ENCODE data around the gene WDR38.

WDR38 gene

DNA sequence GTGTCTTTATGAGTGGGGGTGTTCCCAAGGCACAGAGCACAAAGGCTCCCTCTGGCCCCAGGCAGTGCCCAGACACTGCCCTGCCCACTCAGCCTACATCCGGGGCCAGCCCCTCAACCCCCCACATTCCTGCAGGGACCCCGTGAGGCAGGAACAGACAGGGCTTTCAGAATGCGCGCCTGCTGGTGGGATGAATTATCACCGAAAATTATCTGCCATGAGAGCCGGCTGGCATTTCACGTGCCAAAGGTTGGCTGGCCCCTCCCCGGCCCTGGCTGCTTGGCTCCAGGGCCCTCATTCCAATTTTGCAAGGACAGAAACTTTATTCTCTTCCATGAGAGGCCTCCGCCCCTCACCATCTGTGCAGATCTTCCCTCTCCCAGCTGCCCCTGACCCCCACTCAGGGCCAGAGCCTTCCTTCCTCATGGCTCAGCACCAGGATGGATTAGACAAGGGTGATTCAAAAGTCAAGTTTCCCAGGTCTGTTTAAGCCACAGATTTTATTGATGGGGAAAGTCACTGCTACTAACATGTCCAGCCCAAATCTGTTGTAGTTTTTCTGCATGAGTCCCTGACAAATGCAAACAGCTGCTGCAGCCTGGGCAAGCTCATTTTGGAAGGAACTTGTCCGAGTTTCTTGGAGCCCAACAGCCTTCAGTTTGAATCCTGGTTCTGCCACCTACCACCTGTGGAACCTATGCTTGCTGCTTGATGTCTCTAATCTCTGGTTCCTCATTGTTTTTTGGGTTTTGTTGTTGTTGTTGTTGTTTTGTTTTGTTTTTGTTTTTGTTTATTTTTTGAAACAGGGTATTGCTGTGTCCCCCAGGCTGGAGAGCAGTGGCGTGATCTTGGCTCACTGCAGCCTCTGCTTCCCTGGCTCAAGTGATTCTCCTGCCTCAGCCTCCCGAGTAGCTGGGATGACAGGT, 32.3 kb upstream of the WDR38 start:
- TF ChIP-seq, protein P1, sequence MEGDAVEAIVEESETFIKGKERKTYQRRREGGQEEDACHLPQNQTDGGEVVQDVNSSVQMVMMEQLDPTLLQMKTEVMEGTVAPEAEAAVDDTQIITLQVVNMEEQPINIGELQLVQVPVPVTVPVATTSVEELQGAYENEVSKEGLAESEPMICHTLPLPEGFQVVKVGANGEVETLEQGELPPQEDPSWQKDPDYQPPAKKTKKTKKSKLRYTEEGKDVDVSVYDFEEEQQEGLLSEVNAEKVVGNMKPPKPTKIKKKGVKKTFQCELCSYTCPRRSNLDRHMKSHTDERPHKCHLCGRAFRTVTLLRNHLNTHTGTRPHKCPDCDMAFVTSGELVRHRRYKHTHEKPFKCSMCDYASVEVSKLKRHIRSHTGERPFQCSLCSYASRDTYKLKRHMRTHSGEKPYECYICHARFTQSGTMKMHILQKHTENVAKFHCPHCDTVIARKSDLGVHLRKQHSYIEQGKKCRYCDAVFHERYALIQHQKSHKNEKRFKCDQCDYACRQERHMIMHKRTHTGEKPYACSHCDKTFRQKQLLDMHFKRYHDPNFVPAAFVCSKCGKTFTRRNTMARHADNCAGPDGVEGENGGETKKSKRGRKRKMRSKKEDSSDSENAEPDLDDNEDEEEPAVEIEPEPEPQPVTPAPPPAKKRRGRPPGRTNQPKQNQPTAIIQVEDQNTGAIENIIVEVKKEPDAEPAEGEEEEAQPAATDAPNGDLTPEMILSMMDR (conservative IDR thresholded peaks at IDR 0.05): no peak

DNA sequence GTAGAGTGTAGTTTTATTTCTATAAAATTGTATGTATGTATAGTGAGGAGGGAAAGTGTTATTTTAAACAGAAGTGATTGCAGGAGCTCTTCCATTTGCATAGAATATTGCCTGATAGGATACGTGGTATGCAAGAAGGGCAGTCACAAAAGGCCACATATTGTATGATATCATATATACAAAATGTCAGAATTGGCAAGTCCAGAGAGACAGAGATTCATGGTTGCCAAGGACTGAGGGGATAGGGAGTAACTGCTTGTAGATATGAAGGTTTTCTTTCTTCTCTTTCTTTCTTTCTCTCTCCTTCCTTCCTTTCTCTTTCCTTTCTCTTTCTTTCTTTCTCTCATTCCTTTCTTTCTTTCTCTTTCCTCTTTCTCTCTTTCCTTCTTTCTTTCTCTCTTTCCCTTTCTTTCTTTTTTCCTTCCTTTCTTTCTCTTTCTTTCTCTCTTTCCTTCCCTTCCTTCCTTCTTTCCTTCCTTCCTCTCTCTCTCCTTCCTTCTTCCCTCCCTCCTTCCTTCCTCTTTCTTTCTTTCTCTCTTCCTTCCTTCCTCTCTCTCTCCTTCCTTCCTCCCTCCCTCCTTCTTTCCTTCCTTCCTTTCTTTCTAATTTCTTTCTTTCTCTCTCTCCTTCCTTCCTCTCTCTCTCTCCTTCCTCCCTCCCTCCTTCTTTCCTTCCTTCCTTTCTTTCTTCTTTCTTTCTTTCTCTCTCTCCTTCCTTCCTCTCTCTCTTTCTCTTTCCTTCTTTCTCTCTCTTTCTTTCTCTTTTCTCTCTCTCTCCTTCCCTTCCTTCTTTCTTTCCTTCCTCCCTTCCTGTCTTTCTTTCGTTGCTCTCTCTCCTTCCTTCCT, 24.5 kb upstream of the WDR38 start:
- TF ChIP-seq, protein P1 (conservative IDR thresholded peaks at IDR 0.05): no peak
- no peak for TF ChIP-seq ZFX (IDR thresholded peaks at IDR 0.05)
- no peak overlapping the region for H3K27ac ChIP-seq

More for the DNA sequence above, 32.3 kb upstream of the WDR38 start:
- H3K27ac ChIP-seq: no peak overlapping the region

DNA sequence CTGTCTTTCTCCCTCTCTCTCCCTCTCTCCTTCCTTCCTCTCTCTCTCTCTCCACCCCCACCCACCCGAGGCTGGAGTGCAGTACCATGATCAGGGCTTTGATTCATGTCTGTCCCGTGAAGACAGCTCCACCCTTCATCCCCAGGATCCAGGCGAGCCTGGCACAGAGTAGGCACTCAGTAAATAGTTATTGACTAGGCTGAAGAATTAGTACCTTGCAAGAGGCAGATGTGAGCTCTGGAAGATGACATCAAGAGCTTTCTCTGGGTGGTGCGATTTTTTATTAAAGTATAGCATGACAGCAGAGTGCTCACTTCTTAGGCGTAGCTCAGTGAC, 24.0 kb upstream of the WDR38 start:
- H3K27ac ChIP-seq: no peak overlapping the region
- no peak for TF ChIP-seq ZFX (IDR thresholded peaks at IDR 0.05)
- TF ChIP-seq, protein P1 (conservative IDR thresholded peaks at IDR 0.05): no peak

DNA sequence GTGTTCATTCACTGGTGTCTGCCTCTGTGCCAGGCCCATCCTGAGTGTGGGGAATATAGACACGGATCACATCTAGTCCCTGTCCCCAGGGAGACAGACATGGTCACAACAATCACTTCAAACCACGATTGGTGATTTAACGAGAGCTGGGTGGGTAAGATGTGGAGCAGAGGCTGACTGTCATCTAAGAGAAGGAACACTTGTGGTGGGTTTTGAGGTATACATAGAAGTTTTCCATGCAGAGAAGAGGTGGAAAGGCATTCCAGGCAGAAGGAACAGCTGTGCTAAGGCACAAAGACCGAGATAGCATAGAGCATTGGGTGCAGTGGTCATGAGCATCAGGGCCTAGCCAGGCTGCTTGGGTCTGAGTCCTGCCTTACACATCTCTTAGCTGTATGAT, 22.7 kb upstream of the WDR38 start:
- no peak overlapping the region for H3K27ac ChIP-seq
- TF ChIP-seq, protein P1 (conservative IDR thresholded peaks at IDR 0.05): no peak
- TF ChIP-seq ZFX (IDR thresholded peaks at IDR 0.05): no peak

DNA sequence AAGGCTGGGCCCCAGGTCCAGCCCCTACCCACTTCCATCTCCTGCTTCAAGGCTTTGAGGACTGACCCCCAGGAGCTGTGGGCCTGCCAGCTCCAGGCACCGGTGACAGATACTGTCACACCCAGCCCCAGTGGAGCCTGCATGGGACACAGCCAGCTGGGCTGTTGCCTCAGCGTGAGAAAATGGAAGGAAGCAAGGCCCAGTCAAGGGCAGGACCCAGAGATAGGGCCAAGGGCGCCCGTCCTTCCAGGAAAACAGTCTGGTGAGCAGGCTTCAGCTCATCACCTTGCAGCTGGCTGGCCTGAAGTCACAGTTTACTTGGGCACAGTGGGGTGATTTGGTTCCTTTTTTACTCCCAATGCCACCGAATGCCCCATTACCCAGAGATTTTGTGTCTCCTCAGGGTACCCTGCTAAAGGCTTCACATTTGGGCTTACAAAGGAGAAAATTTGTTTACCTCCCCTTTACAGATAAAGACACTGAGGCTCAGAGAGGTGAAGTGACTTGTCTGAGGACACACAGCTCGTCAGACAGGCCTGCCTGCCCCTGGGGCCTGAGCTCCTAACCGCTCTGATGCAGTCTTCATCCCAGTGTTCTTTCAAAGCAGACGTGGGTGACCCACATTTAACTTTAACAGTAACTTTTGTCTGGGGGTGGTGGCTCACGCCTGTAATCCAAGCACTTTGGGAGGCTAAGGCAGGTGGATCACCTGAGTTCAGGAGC, 21.5 kb upstream of the WDR38 start:
- TF ChIP-seq, protein P1 (conservative IDR thresholded peaks at IDR 0.05): no peak
- no peak for TF ChIP-seq ZFX (IDR thresholded peaks at IDR 0.05)
- no peak overlapping the region for H3K27ac ChIP-seq

DNA sequence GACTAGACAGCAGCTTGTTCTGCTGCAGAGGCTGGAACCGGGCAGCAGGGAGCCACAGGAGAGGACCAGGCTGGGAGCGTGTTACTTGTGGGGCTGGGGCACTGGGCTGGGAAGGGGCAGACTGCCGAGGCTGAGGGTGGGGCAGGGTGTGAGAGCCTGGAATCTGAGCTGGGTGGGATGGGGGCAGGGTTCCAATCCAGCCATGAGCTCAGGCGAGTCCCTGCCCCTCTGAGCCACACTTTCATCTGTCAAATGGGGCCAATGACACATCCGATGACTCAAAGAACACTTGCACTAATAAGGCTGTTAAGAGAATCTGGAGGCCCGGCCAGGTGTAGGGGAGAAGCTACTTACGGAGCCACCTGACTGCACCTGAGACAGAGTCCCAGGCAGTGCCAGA, 18.7 kb upstream of the WDR38 start:
- no peak overlapping the region for H3K27ac ChIP-seq
- TF ChIP-seq, protein P1 (conservative IDR thresholded peaks at IDR 0.05): no peak
- no peak for TF ChIP-seq ZFX (IDR thresholded peaks at IDR 0.05)

All from C4-2B (cell line).